ES-I3 (cell line): ENCODE measurements around the gene AFF3.

ENCODE experiments used
- H3K36me3 ChIP-seq: 2 replicates; pipeline ENCODE4 v1.6.1; 2013; ENCODE audit warnings: mild to moderate bottlenecking, low read length, control low read depth, moderate library complexity; ENCODE audit not compliant: insufficient read depth
- H3K4me1 ChIP-seq: 2 replicates; pipeline ENCODE4 v1.6.1; 2013; ENCODE audit warnings: mild to moderate bottlenecking, control low read depth, low read length; ENCODE audit not compliant: insufficient read depth
- H3K9ac ChIP-seq: 2 replicates; pipeline ENCODE4 v1.6.1; 2013; ENCODE audit warnings: low read depth, mild to moderate bottlenecking, low read length, moderate library complexity
- H3K9me3 ChIP-seq: 2 replicates; pipeline ENCODE4 v1.6.1; 2013; ENCODE audit warnings: mild to moderate bottlenecking, low read length, moderate library complexity; ENCODE audit not compliant: control insufficient read depth, insufficient read depth

Gene AFF3

GRCh38 chr2:99602476-99602875, 539.9 kb downstream of the AFF3 start:
- H3K9me3 ChIP-seq = no peaks in the 10 kb centered on the region
- no peaks in the 10 kb centered on the region for H3K36me3 ChIP-seq
- no peak overlapping the region for H3K9ac ChIP-seq
- H3K4me1 ChIP-seq = peaks cover 17% of the 10 kb centered on the region

DNA sequence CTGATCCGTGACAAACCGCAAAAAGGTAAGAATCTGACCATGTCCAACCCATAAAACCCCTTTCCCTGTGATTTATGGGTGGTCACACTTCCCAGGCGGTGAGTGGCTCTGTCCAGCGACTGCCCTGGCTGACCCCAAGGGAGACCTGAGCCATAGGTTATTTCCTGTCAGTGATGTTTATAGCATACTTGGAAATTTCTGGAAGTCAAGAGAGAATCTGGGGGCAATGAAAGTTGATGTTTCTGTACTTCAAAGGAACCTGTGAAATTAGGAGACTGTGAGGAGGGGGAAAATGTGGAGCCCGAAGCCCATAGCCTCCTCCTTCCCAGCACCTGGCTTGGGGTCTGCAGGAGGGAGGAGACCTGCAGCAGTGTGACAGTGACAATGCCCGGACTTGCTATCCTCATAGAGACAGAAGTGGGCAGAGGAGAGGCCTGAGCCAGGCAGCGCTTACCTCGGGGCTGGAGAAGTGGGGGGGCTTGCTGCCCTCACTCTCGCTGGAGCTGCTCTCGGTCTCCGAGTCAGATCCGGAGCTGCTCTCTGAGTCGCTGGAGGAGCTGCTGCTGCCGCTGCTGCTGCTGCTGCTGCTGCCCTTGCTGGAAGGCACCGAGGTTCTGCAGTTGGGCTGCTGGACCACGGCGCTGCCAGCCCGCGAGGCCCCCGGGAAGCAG, 541.3 kb downstream of the AFF3 start:
- no peaks in the 10 kb centered on the region for H3K9me3 ChIP-seq
- peaks cover 17% of the 10 kb centered on the region for H3K4me1 ChIP-seq
- no peak overlapping the region for H3K9ac ChIP-seq
- H3K36me3 ChIP-seq = no peaks in the 10 kb centered on the region

DNA sequence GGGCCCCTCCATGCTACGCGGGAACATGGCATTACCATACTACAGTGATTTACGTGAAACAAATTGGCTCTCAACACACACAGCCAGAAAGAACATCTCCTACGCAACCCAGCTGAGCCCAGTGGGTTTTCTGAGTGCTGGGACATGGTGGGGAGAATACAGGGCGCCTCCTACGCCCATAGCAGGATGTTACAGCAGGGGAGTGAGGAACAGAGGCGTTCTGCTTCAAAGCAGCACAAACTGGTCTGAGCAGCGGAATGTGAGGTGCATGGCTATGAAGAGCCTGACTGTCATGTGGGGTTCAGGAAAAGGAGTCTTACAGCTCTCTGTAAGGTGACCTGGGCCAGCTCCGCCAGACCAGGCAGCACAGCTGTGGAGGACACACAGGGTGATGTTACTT, 543.9 kb downstream of the AFF3 start:
- no peaks in the 10 kb centered on the region for H3K9me3 ChIP-seq
- no peak overlapping the region for H3K9ac ChIP-seq
- no peaks in the 10 kb centered on the region for H3K36me3 ChIP-seq
- peaks cover 17% of the 10 kb centered on the region for H3K4me1 ChIP-seq

DNA sequence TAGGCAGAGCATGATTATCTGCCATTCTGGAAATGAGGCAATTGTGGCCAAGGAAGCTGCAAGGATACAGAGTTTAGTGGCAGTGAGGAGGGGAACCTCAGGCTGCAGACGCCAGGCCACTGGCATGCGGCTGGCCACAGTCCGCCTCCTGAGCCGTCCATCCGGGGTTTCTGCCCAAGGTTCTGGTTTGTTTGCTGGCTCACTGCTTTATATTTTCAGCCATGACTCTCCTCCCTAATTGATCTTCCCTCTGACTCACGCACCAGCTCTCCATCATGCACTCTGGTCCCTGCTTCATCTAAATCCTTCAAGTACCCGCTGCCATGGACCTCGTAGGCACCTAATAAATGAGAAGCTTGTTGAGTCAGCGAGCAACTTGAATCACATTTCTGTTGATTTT, 544.8 kb downstream of the AFF3 start:
- Histone ChIP-seq H3K36me3 (no peaks in the 10 kb centered on the region), H3K4me1 (peaks cover 17% of the 10 kb centered on the region), H3K9ac (no peak overlapping the region), H3K9me3 (no peaks in the 10 kb centered on the region)

DNA sequence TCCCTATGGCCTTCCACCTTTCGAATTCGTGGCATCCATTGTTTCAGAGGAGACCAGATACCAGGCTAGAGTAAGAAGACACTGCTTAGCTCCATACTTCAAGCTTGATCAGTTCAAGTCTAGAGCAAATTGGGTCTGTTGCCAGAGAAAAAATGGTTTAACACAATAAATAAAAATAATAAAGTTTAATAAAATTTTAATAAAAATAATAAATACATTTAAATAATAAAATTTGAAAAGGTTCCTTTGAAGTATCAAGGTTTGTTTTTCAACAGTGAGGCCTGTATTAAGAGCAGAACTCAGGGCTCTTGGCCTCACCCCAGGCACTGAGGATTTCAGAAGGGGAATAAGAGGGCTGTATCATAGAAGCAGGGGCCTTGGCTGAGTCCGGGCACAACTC, 547.0 kb downstream of the AFF3 start:
- no peaks in the 10 kb centered on the region for H3K36me3 ChIP-seq

GRCh38 chr2:99593692-99594427, 548.5 kb downstream of the AFF3 start:
- Histone ChIP-seq H3K4me1 (peaks cover 6% of the 10 kb centered on the region), H3K36me3 (no peaks in the 10 kb centered on the region), H3K9me3 (no peaks in the 10 kb centered on the region), H3K9ac (no peak overlapping the region)

More for the DNA sequence above, 547.0 kb downstream of the AFF3 start:
- H3K9me3 ChIP-seq = no peaks in the 10 kb centered on the region
- peaks cover 8% of the 10 kb centered on the region for H3K4me1 ChIP-seq
- H3K9ac ChIP-seq = no peak overlapping the region

DNA sequence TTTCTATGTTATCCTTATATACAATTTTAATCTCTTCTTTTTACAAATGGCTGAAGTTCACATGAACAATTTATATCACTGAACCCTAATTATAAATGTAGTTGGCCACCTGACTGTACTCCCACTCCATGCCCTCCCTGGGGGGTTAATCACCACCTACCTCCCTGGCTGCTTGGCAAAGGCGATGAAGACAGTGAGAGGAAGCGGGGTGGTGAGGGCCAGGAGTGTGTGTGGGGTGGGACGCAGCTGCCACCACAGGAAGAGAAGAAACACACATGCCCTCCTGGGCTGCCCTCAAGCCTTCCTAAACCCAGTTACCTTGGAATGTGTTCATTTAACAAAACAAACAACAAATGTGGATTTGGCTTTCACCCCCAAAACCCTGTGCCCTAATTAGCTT, 565.6 kb downstream of the AFF3 start:
- Histone ChIP-seq H3K36me3 (no peaks in the 10 kb centered on the region), H3K9ac (no peak overlapping the region), H3K9me3 (no peaks in the 10 kb centered on the region), H3K4me1 (peaks cover 14% of the 10 kb centered on the region)

- Histone ChIP-seq H3K9ac (no peak overlapping the region), H3K9me3 (no peaks in the 10 kb centered on the region), H3K4me1 (peaks cover 15% of the 10 kb centered on the region), H3K36me3 (no peaks in the 10 kb centered on the region)
Observed at GRCh38 chr2:99573634-99574251, 568.6 kb downstream of the AFF3 start.

DNA sequence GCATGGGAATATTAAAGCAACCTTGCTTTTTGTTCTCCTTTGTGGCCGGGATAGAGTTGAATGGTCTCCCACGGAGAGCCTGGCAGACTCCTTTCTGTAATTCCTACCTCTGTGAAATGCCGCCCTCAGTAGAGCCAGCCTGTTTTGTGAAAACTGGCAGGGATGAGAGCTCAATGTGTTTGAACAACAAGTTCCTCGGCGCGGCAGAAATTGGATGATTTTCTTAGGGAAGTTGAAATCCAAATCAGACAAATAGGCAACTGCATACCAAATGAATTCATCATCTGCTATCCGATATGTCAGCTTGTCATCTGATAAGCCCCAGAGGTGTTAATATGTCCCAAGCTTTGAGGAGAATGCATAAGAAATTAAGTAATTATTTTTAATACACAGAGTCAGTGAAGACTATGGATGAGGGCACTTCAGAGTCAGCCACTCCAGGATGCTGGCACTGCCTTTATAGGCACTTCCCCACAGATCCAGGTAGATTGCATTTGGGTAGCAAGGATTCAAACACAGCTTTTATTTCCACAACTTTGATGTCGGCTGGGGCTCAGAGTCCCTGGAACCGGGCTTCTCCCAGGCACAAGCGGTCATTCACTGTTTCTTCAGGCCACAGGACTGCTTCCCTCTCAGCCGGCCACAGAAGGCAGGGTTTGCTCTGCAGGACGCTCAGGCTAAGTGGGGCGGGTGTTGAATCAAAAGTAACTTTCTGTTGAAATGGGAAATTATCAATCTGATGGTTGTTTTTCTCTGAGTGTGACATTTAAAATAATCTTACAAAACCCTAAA, 569.8 kb downstream of the AFF3 start:
- Histone ChIP-seq H3K36me3 (no peaks in the 10 kb centered on the region), H3K9me3 (no peaks in the 10 kb centered on the region), H3K4me1 (peaks cover 15% of the 10 kb centered on the region), H3K9ac (no peak overlapping the region)

DNA sequence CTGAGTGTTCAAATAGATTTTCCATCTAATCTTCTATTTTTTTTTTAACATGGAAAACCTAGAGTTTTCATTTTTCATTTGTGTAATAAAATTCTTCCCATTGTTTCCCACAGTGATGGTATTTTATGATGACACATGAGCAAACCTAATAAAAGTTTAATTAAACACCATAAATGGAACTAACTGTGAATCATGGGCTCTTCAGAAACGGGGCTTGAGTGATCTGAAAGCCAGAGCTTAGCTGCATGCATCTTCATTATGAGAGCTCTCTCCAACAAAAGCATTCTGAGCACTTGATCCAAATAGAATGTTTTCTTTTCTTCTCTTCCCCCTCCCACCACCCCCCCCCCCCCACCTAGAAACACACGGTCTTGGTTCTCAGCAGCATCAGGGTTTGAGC, 570.4 kb downstream of the AFF3 start:
- H3K36me3 ChIP-seq = no peaks in the 10 kb centered on the region
- H3K9me3 ChIP-seq = no peaks in the 10 kb centered on the region
- H3K9ac ChIP-seq = no peak overlapping the region
- H3K4me1 ChIP-seq = peaks cover 15% of the 10 kb centered on the region

GRCh38 chr2:99571533-99571932, 570.9 kb downstream of the AFF3 start:
- Histone ChIP-seq H3K9ac (no peak overlapping the region), H3K9me3 (no peaks in the 10 kb centered on the region), H3K4me1 (peaks cover 15% of the 10 kb centered on the region), H3K36me3 (no peaks in the 10 kb centered on the region)

GRCh38 chr2:99571021-99571420, 571.4 kb downstream of the AFF3 start:
- Histone ChIP-seq H3K36me3 (no peaks in the 10 kb centered on the region), H3K9me3 (no peaks in the 10 kb centered on the region), H3K9ac (no peak overlapping the region), H3K4me1 (peaks cover 15% of the 10 kb centered on the region)

DNA sequence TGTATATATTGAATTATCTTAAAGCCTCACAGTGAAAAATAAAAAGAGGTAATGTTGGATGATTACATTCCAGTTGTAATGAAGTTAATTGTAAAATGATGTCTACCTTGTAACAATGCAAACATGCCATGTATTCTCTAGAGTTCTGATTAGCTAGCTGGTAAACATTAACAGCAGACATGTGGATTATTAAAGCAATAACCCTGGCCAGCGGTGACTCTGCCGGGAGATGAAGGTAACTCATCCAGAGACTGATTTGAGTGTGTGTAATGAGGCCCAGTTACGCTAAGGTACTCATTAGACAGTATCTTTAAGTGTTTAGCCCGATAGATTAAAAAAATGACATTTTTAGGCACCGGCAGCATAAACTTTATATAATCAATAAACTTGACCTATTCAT, 573.0 kb downstream of the AFF3 start:
- Histone ChIP-seq H3K9me3 (no peaks in the 10 kb centered on the region), H3K9ac (no peak overlapping the region), H3K4me1 (peaks cover 24% of the 10 kb centered on the region), H3K36me3 (no peaks in the 10 kb centered on the region)

- H3K36me3 ChIP-seq = no peaks in the 10 kb centered on the region
- H3K4me1 ChIP-seq = peaks cover 9% of the 10 kb centered on the region
- H3K9me3 ChIP-seq = no peaks in the 10 kb centered on the region
- no peak overlapping the region for H3K9ac ChIP-seq
Observed at GRCh38 chr2:99565227-99565626, 577.2 kb downstream of the AFF3 start.
